WI38 (cell line): ENCODE results near the gene SRCIN1.

Source experiments
- H3K4me3 ChIP-seq: 2 replicates; pipeline ENCODE4 v1.5.1; 2011; ENCODE audit warnings: low read depth, mild to moderate bottlenecking, control low read depth, low read length
- CTCF ChIP-seq: IDR thresholded peaks from 2 replicates; pipeline ENCODE4 v1.5.1; 2012; ENCODE audit warnings: low read depth, mild to moderate bottlenecking, control low read depth, low read length

SRCIN1 gene

GRCh38 chr17:38605411-38605840 is 326 bp downstream of the SRCIN1 start:
- H3K4me3 ChIP-seq: no peak overlapping the region
- TF ChIP-seq CTCF: no peak

GRCh38 chr17:38604479-38605403 is 1.0 kb downstream of the SRCIN1 start:
- no peak overlapping the region for H3K4me3 ChIP-seq
- no peak for TF ChIP-seq CTCF

- H3K4me3 ChIP-seq: no peak overlapping the region
- no peak for TF ChIP-seq CTCF
Observed at GRCh38 chr17:38603786-38604478, 1.8 kb downstream of the SRCIN1 start.

- H3K4me3 ChIP-seq: no peak overlapping the region
- no peak for TF ChIP-seq CTCF
Observed at GRCh38 chr17:38602956-38603785, 2.6 kb downstream of the SRCIN1 start.

- no peak overlapping the region for H3K4me3 ChIP-seq
- no peak for TF ChIP-seq CTCF
Observed at GRCh38 chr17:38602453-38602852, 3.3 kb downstream of the SRCIN1 start.

GRCh38 chr17:38601539-38602351 is 4.0 kb downstream of the SRCIN1 start:
- no peak overlapping the region for H3K4me3 ChIP-seq
- no peak for TF ChIP-seq CTCF
